ENCODE measurements around the gene THSD4. TPM values are rescaled to one million over a fixed set of nuclear protein-coding genes. Genes with fewer than 3 reads are reported as not detected.

The THSD4 gene
- total RNA-seq, 2 donors from 2014 or later: 71.2 to 150 TPM

- Histone ChIP-seq H3K27ac (no peak overlapping the region), H3K4me3 (no peak overlapping the region), H3K4me1 (ENCODE audit: control insufficient read depth in 1 of 2, low read depth in 2 of 2) (peaks cover 0 to 20% of the 10 kb centered on the region in 2 donors), H3K9me3 (no peaks in the 10 kb centered on the region), H3K27me3 (replicated peaks; ENCODE audit: insufficient read depth) (no peaks in the 10 kb centered on the region), H3K36me3 (no peaks in the 10 kb centered on the region)
- ATAC-seq (ENCODE audit: insufficient number of reproducible peaks, low FRiP score, low read depth) (no peak), DNase-seq (ENCODE audit: low spot score) (no peak)
- TF ChIP-seq CTCF (IDR thresholded peaks at IDR 0.05): no peak
Observed at GRCh38 chr15:71449363-71449762, 334.1 kb downstream of the THSD4 start.

DNA sequence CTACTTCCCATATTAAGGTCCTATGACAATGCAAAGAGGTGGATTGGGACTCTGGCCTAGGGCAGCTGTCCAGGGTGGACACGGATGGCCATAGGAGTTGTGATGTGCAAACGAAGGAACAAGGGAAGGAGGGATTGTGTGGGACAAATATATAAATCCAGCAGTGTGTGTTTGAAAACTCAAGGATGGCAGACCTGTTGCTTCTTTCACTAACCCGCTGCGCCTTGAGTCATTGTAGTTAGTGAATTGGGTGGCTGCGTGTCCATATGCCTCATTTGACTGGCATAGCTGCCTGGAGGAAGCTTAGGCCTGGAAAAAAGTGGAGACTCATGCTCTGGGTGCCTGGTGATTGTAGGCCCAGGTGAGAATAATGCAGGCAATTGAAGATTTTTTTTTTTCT lies 334.7 kb downstream of the THSD4 start:
- Histone ChIP-seq H3K27ac (no peak overlapping the region), H3K4me3 (no peak overlapping the region), H3K27me3 (replicated peaks; ENCODE audit: insufficient read depth) (no peaks in the 10 kb centered on the region), H3K4me1 (ENCODE audit: control insufficient read depth in 1 of 2, low read depth in 2 of 2) (peaks cover 0 to 20% of the 10 kb centered on the region in 2 donors), H3K9me3 (no peaks in the 10 kb centered on the region), H3K36me3 (no peaks in the 10 kb centered on the region)
- DNase-seq (ENCODE audit: low spot score) (no peak), ATAC-seq (ENCODE audit: insufficient number of reproducible peaks, low FRiP score, low read depth) (no peak)
- no peak for TF ChIP-seq CTCF (IDR thresholded peaks at IDR 0.05)

DNA sequence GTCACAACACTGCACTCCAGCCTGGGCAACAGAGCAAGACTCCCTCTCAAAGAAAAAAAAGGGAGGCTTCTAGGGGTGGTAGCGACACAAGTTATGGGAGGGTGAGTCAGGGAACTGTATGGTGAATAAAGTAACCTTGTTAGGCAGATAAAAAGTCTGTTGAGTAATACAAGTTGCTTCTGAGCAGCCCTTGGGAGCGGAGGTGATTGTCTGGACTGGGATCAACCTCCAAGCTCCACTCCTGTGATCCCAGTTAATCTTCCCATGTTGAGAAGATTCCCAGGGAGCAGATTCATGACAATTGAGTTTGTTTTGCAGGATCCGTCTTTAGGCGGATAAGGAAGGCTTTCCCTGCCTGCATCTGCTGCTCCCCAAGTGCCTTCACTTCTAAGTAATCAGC lies 335.9 kb downstream of the THSD4 start:
- Histone ChIP-seq H3K4me3 (no peak overlapping the region), H3K4me1 (ENCODE audit: control insufficient read depth in 1 of 2, low read depth in 2 of 2) (peaks cover 0 to 20% of the 10 kb centered on the region in 2 donors), H3K27ac (no peak overlapping the region), H3K9me3 (no peaks in the 10 kb centered on the region), H3K27me3 (replicated peaks; ENCODE audit: insufficient read depth) (no peaks in the 10 kb centered on the region), H3K36me3 (no peaks in the 10 kb centered on the region)
- ATAC-seq (ENCODE audit: insufficient number of reproducible peaks, low FRiP score, low read depth): no peak
- TF ChIP-seq CTCF (IDR thresholded peaks at IDR 0.05): no peak
- no peak for DNase-seq (ENCODE audit: low spot score)

- H3K36me3 ChIP-seq: no peaks in the 10 kb centered on the region
- DNase-seq (ENCODE audit: low spot score) (no peak), ATAC-seq (ENCODE audit: insufficient number of reproducible peaks, low FRiP score, low read depth) (no peak)
- peaks cover 0 to 12% of the 10 kb centered on the region in 2 donors for H3K4me1 ChIP-seq (ENCODE audit: control insufficient read depth in 1 of 2, low read depth in 2 of 2)
- H3K27me3 ChIP-seq (replicated peaks; ENCODE audit: insufficient read depth): no peaks in the 10 kb centered on the region
- H3K9me3 ChIP-seq: no peaks in the 10 kb centered on the region
- TF ChIP-seq CTCF (IDR thresholded peaks at IDR 0.05): no peak
- H3K4me3 ChIP-seq: no peak overlapping the region
- H3K27ac ChIP-seq: no peak overlapping the region
Observed at GRCh38 chr15:71452893-71453292, 337.6 kb downstream of the THSD4 start.

- Histone ChIP-seq H3K4me1 (ENCODE audit: control insufficient read depth in 1 of 2, low read depth in 2 of 2) (peaks cover 0 to 8% of the 10 kb centered on the region in 2 donors), H3K27me3 (replicated peaks; ENCODE audit: insufficient read depth) (no peaks in the 10 kb centered on the region), H3K36me3 (no peaks in the 10 kb centered on the region), H3K4me3 (no peak overlapping the region), H3K9me3 (no peaks in the 10 kb centered on the region), H3K27ac (no peak overlapping the region)
- TF ChIP-seq CTCF (IDR thresholded peaks at IDR 0.05): no peak
- ATAC-seq (ENCODE audit: insufficient number of reproducible peaks, low FRiP score, low read depth): no peak
- DNase-seq (ENCODE audit: low spot score): no peak
Observed at GRCh38 chr15:71454462-71454996, 339.3 kb downstream of the THSD4 start.

All from thoracic aorta (tissue), 2 donors.